Colonic mucosa (tissue), 4 donors: ENCODE data around the gene RNASEH2B. TPM values are rescaled to one million over a fixed set of nuclear protein-coding genes. Genes with fewer than 3 reads are reported as not detected.

Experiments
- DNase-seq: peaks from one replicate; pipeline ENCODE4 v3.0.0-alpha.2; 2020
- H3K27ac ChIP-seq: fragments of 200-600 bp; one replicate; pipeline ENCODE4 v1.8.0; 2021
- H3K27me3 ChIP-seq: fragments of 200-600 bp; one replicate; pipeline ENCODE4 v1.8.0; 2021
- H3K36me3 ChIP-seq: fragments of 200-600 bp; one replicate; pipeline ENCODE4 v1.8.0; 2021
- H3K4me1 ChIP-seq: fragments of 200-600 bp; one replicate; pipeline ENCODE4 v1.8.0; 2021; ENCODE audit warnings: mild to moderate bottlenecking
- H3K4me3 ChIP-seq: fragments of 200-600 bp; one replicate; pipeline ENCODE4 v1.8.0; 2021
- H3K9ac ChIP-seq, 2 donors: one replicate each; pipeline ENCODE4 v1.7.0; 2013; ENCODE audit warnings: control low read depth in 2 of 2, low read depth in 2 of 2, low read length in 2 of 2
- H3K9me3 ChIP-seq: fragments of 200-600 bp; one replicate; pipeline ENCODE4 v1.8.0; 2021
- CTCF ChIP-seq: fragments of 200-600 bp; IDR thresholded peaks from one replicate; pipeline ENCODE4 v1.8.0; 2022; ENCODE audit warnings: antibody characterized with exemption, mild to moderate bottlenecking
- intact Hi-C: fragments of 100-400 bp; cut with DNase I; formaldehyde crosslinking; loops from one replicate; pipeline ENCODE4 v1.14.1; 2022
- total RNA-seq, 2 donors: library from RNA; stranded (reverse); fragmentation: NEBNext Ultra II Directional in 1 of 2; extraction: Animal tissue kit (Norgen Biotek cat#: 25700) in 1 of 2; gene quantifications; one replicate each; pipeline ENCODE4 v1.2.1, GENCODE V29; 2021
- donor health status: healthy.
- donor health status: DM: no; HTN: no; CAD: no.
- donor health status: DM: no; HTN: no; CAD: no.

Gene RNASEH2B
- total RNA-seq, 2 donors from 2014 or later, result 22.1 to 30.1 TPM

GRCh38 chr13:50942630-50943311, 33.2 kb downstream of the RNASEH2B start:
- Histone ChIP-seq H3K4me1 (no peaks in the 10 kb centered on the region), H3K27me3 (no peaks in the 10 kb centered on the region), H3K36me3 (no peaks in the 10 kb centered on the region), H3K9me3 (no peaks in the 10 kb centered on the region), H3K9ac (no peak overlapping the region), H3K27ac (no peak overlapping the region), H3K4me3 (no peak overlapping the region)
- intact Hi-C loops, result no loop called here
- TF ChIP-seq CTCF, result no peak
- DNase-seq, result no peak

- intact Hi-C loops, result no loop called here
- Histone ChIP-seq H3K36me3 (no peaks in the 10 kb centered on the region), H3K9me3 (no peaks in the 10 kb centered on the region), H3K9ac (no peak overlapping the region), H3K27me3 (no peaks in the 10 kb centered on the region), H3K4me3 (no peak overlapping the region), H3K27ac (no peak overlapping the region), H3K4me1 (no peaks in the 10 kb centered on the region)
- no peak for TF ChIP-seq CTCF
- DNase-seq, result no peak
Measured at GRCh38 chr13:50945669-50946068, 36.1 kb downstream of the RNASEH2B start.

- intact Hi-C loops, result no loop called here
- H3K36me3 ChIP-seq, result no peaks in the 10 kb centered on the region
- no peaks in the 10 kb centered on the region for H3K27me3 ChIP-seq
- no peak overlapping the region for H3K27ac ChIP-seq
- TF ChIP-seq CTCF, result no peak
- no peak overlapping the region for H3K4me3 ChIP-seq
- H3K9me3 ChIP-seq, result no peaks in the 10 kb centered on the region
- H3K9ac ChIP-seq, result no peak overlapping the region
- H3K4me1 ChIP-seq, result no peaks in the 10 kb centered on the region
- no peak for DNase-seq
Measured at GRCh38 chr13:50948601-50949000, 39.0 kb downstream of the RNASEH2B start.

- no peaks in the 10 kb centered on the region for H3K9me3 ChIP-seq
- DNase-seq, result no peak
- no peak overlapping the region for H3K27ac ChIP-seq
- H3K4me1 ChIP-seq, result no peaks in the 10 kb centered on the region
- TF ChIP-seq CTCF, result no peak
- H3K4me3 ChIP-seq, result no peak overlapping the region
- intact Hi-C loops, result no loop called here
- no peaks in the 10 kb centered on the region for H3K27me3 ChIP-seq
- no peak overlapping the region for H3K9ac ChIP-seq
- no peaks in the 10 kb centered on the region for H3K36me3 ChIP-seq
Measured at GRCh38 chr13:50950849-50951248, 41.3 kb downstream of the RNASEH2B start.

GRCh38 chr13:50951366-50951765, 41.8 kb downstream of the RNASEH2B start:
- TF ChIP-seq CTCF, result no peak
- no peaks in the 10 kb centered on the region for H3K27me3 ChIP-seq

More at GRCh38 chr13:50951366-50951765, 41.8 kb downstream of the RNASEH2B start:
- Histone ChIP-seq H3K27ac (no peak overlapping the region), H3K9me3 (no peaks in the 10 kb centered on the region), H3K4me3 (no peak overlapping the region), H3K36me3 (no peaks in the 10 kb centered on the region), H3K4me1 (no peaks in the 10 kb centered on the region), H3K9ac (no peak overlapping the region)
- DNase-seq, result no peak
- intact Hi-C loops, result no loop called here
